B cell (primary cell): Measurements from ENCODE around the gene ARID4A. TPM values are rescaled to one million over a fixed set of nuclear protein-coding genes. Genes with fewer than 3 reads are reported as not detected.

Source experiments
- ATAC-seq: fragments of 200-7000 bp; cut with Tn5 transposase; one replicate; pipeline ENCODE4 v1.10.0; 2021; ENCODE audit warnings: low read depth, mild to moderate bottlenecking, moderate number of reproducible peaks, moderate library complexity
- CTCF ChIA-PET: fragments of 350-600 bp; sonication (Branson Sonifier 250); formaldehyde crosslinking; loops from one replicate; lab custom pipeline; 2021; ENCODE audit warnings: antibody characterized with exemption, inconsistent platforms; lab: Charles Lee
- POLR2A ChIA-PET: fragments of 350-600 bp; sonication (Branson Sonifier 250); formaldehyde crosslinking; loops from one replicate; lab custom pipeline; 2021; ENCODE audit warnings: antibody characterized with exemption; lab: Charles Lee
- DNase-seq: peaks from one replicate; pipeline ENCODE4 v3.0.0; 2013
- H2AFZ ChIP-seq: 2 replicates; pipeline ENCODE4 v1.6.1; 2012; ENCODE audit warnings: mild to moderate bottlenecking, low read depth, low read length; ENCODE audit not compliant: insufficient read depth, poor library complexity, severe bottlenecking
- H3K27ac ChIP-seq, 2 donors: 1 replicate in 1 of 2; 2 replicates in 1 of 2; pipeline ENCODE4 v1.5.1; 2012 to 2013; ENCODE audit warnings: low read length in 2 of 2, mild to moderate bottlenecking in 2 of 2, moderate library complexity in 1 of 2
- H3K27me3 ChIP-seq, 4 experiments: fragments of 200-600 bp in 1 of 4; sonication (generic) in 1 of 4; replicated peaks in 1 of 4; 1 replicate in 2 of 4; 2 replicates in 2 of 4; pipeline versions ENCODE4 v1.6.1 to v1.7.0; 2013 to 2016; ENCODE audit warnings: low read length in 3 of 4, mild to moderate bottlenecking in 2 of 4, mixed read lengths in 1 of 4, moderate library complexity in 1 of 4; ENCODE audit not compliant: insufficient read depth in 4 of 4, control insufficient read depth in 3 of 4; ENCODE audit errors: control extremely low read depth in 1 of 4
- H3K36me3 ChIP-seq, 2 experiments: replicated peaks in 1 of 2; 1 replicate in 1 of 2; 2 replicates in 1 of 2; pipeline versions ENCODE4 v1.6.1 to v1.7.1; 2013; ENCODE audit warnings: low read length in 1 of 2; ENCODE audit not compliant: insufficient read depth in 2 of 2, control insufficient read depth in 1 of 2; ENCODE audit errors: control extremely low read depth in 1 of 2, extremely low read depth in 1 of 2
- H3K4me1 ChIP-seq, 2 donors: fragments of 200-600 bp in 1 of 2; sonication (generic) in 1 of 2; 1 replicate in 1 of 2; 2 replicates in 1 of 2; pipeline versions ENCODE4 v1.5.1 to v1.6.1; 2013 to 2017; ENCODE audit warnings: low read length in 2 of 2; ENCODE audit not compliant: control insufficient read depth in 2 of 2, insufficient read depth in 2 of 2
- H3K4me2 ChIP-seq: replicated peaks from 2 replicates; pipeline ENCODE3; 2012; ENCODE audit warnings: mild to moderate bottlenecking, low read depth, low read length; ENCODE audit not compliant: poor library complexity, severe bottlenecking
- H3K4me3 ChIP-seq, 5 experiments: fragments of 200-600 bp in 1 of 5; sonication (generic) in 1 of 5; 1 replicate in 3 of 5; 2 replicates in 2 of 5; pipeline versions ENCODE4 v1.5.1 to v1.7.0; 2011 to 2016; ENCODE audit warnings: low read length in 4 of 5, mild to moderate bottlenecking in 4 of 5, low read depth in 2 of 5, control low read depth in 1 of 5, moderate library complexity in 1 of 5; ENCODE audit not compliant: insufficient read depth in 1 of 5; ENCODE audit errors: control extremely low read depth in 1 of 5, extremely low read depth in 1 of 5
- H3K79me2 ChIP-seq: fragments of 200-600 bp; sonication (generic); one replicate; pipeline ENCODE4 v1.6.0; 2016; ENCODE audit warnings: low read length; ENCODE audit not compliant: control insufficient read depth, insufficient read depth
- H3K9ac ChIP-seq: fragments of 200-600 bp; sonication (generic); 2 replicates; pipeline ENCODE4 v1.6.1; 2017; ENCODE audit warnings: mild to moderate bottlenecking, low read length, moderate library complexity
- H3K9me3 ChIP-seq, 3 donors: one replicate each; pipeline versions ENCODE4 v1.6.1 to v1.7.1; 2013; ENCODE audit warnings: low read length in 2 of 3; ENCODE audit not compliant: control insufficient read depth in 2 of 3, insufficient read depth in 1 of 3; ENCODE audit errors: control extremely low read depth in 1 of 3
- H4K20me1 ChIP-seq: 2 replicates; pipeline ENCODE4 v1.6.0; 2012; ENCODE audit warnings: mild to moderate bottlenecking, low read length; ENCODE audit not compliant: insufficient read depth, control insufficient read depth, poor library complexity, severe bottlenecking
- H3K27ac Mint-ChIP-seq: one replicate; pipeline ENCODE4 v1.8.0; 2021; ENCODE audit warnings: mixed read lengths
- H3K27me3 Mint-ChIP-seq: one replicate; pipeline ENCODE4 v1.8.0; 2021; ENCODE audit warnings: mixed read lengths
- H3K4me1 Mint-ChIP-seq: one replicate; pipeline ENCODE4 v1.8.0; 2021; ENCODE audit warnings: mixed read lengths
- H3K4me3 Mint-ChIP-seq: one replicate; pipeline ENCODE4 v1.8.0; 2021; ENCODE audit warnings: mixed read lengths
- H3K9me3 Mint-ChIP-seq: one replicate; pipeline ENCODE4 v1.8.0; 2022; ENCODE audit warnings: mixed read lengths; ENCODE audit not compliant: insufficient read depth
- CTCF ChIP-seq: fragments of 200-600 bp; IDR thresholded peaks from one replicate; pipeline ENCODE4 v1.8.0; 2022; ENCODE audit warnings: antibody characterized with exemption, mild to moderate bottlenecking
- EZH2 ChIP-seq: IDR thresholded peaks from 2 replicates; pipeline ENCODE4 v1.6.1; 2012; ENCODE audit warnings: borderline replicate concordance, low read depth, mild to moderate bottlenecking, moderate library complexity, low read length; ENCODE audit not compliant: insufficient read depth, poor library complexity, severe bottlenecking
- WGBS: methylation state at CpG from one replicate; pipeline ENCODE4 v1.1.5; 2013; ENCODE audit warnings: missing lambda C conversion rate; ENCODE audit not compliant: insufficient coverage; 5-methylcytosine and 5-hydroxymethylcytosine counted together
- intact Hi-C: fragments of 100-400 bp; cut with micrococcal nuclease; formaldehyde crosslinking; loops from one replicate; pipeline ENCODE4 v1.10.0; 2022
- polyA plus RNA-seq: library from polyadenylated mRNA; depleted of rRNA; stranded (reverse); fragments of >200 nt; gene quantifications from 2 replicates; pipeline ENCODE4 v1.2.3, GENCODE V29; 2012
- total RNA-seq, 2 donors: library from RNA; stranded (reverse); fragments of 120-200 nt in 1 of 2; gene quantifications; 1 replicate in 1 of 2; 2 replicates in 1 of 2; pipeline versions ENCODE4 v1.2.3 to v1.2.4, GENCODE V29; 2013 to 2022

Gene ARID4A
- total and polyA plus RNA-seq, 2 donors (not counting 1 experiment from before 2014, with no cell fraction given), result 9.4 to 87.0 TPM

GRCh38 chr14:58265401-58265800 is 33.0 kb upstream of the ARID4A start:
- Mint-ChIP-seq H3K4me1 (peaks cover 1% of the 10 kb centered on the region), H3K9me3 (no peaks in the 10 kb centered on the region), H3K27me3 (no peaks in the 10 kb centered on the region), H3K27ac (no peak overlapping the region), H3K4me3 (no peak overlapping the region)
- no peaks in the 10 kb centered on the region for H3K27me3 ChIP-seq
- H3K79me2 ChIP-seq, result peaks cover 8% of the 10 kb centered on the region
- peaks cover 6% of the 10 kb centered on the region for H4K20me1 ChIP-seq
- H3K36me3 ChIP-seq, result peaks cover 25 to 77% of the 10 kb centered on the region in 2 experiments
- H3K4me3 ChIP-seq, result no peak overlapping the region
- H3K4me1 ChIP-seq, result no peaks in the 10 kb centered on the region
- H3K4me2 ChIP-seq, result no peak overlapping the region
- no peak overlapping the region for H2AFZ ChIP-seq
- no peaks in the 10 kb centered on the region for H3K9me3 ChIP-seq
- DNase-seq, result no peak
- ChIA-PET POLR2A (no interaction called here), CTCF (interaction anchor here (1.3 kb wide), 1 partner anchor 19 kb away, joined by 3 read pairs; no protein-coding TSS in a partner anchor)
- peak overlapping the region in 1 of 2 donors; percentile 46 for H3K27ac ChIP-seq
- TF ChIP-seq EZH2 (no peak), CTCF (no peak)
- H3K9ac ChIP-seq, result no peak overlapping the region
- ATAC-seq, result no peak
- intact Hi-C loops, result no loop called here

- no peaks in the 10 kb centered on the region for H3K9me3 Mint-ChIP-seq
- Histone ChIP-seq H3K4me2 (no peak overlapping the region), H3K4me1 (peaks cover 0 to 8% of the 10 kb centered on the region in 2 donors), H2AFZ (no peak overlapping the region), H3K9ac (no peak overlapping the region), H3K9me3 (no peaks in the 10 kb centered on the region), H3K79me2 (peaks cover 30% of the 10 kb centered on the region), H3K4me3 (no peak overlapping the region), H3K36me3 (peaks cover 28 to 70% of the 10 kb centered on the region in 2 experiments), H3K27me3 (no peaks in the 10 kb centered on the region), H3K27ac (no peak overlapping the region), H4K20me1 (peaks cover 17% of the 10 kb centered on the region)
- H3K27ac Mint-ChIP-seq, result peak overlapping the region; percentile 50
- no peak for DNase-seq
- H3K27me3 Mint-ChIP-seq, result no peaks in the 10 kb centered on the region
- intact Hi-C loops, result no loop called here
- ChIA-PET POLR2A (no interaction called here), CTCF (no interaction called here)
- no peak overlapping the region for H3K4me3 Mint-ChIP-seq
- WGBS, result no CpG with 5 or more reads among the region's 2 CpGs
- no peak for TF ChIP-seq CTCF
- no peak for TF ChIP-seq EZH2
- peaks cover 19% of the 10 kb centered on the region for H3K4me1 Mint-ChIP-seq
- ATAC-seq, result no peak
Observed at GRCh38 chr14:58270628-58271027, 27.7 kb upstream of the ARID4A start.
